KG1 (cell line): ENCODE measurements around the gene FERMT1.
"Not testable (repeated sequence)": the region's sequence is repeated elsewhere in the genome, so short reads cannot be mapped to it uniquely, and the experiment has no call there.

Source experiments
- DNase-seq: peaks from one replicate; lab custom pipeline; 2025; lab: John Stamatoyannopoulos, UW

FERMT1 gene

DNA sequence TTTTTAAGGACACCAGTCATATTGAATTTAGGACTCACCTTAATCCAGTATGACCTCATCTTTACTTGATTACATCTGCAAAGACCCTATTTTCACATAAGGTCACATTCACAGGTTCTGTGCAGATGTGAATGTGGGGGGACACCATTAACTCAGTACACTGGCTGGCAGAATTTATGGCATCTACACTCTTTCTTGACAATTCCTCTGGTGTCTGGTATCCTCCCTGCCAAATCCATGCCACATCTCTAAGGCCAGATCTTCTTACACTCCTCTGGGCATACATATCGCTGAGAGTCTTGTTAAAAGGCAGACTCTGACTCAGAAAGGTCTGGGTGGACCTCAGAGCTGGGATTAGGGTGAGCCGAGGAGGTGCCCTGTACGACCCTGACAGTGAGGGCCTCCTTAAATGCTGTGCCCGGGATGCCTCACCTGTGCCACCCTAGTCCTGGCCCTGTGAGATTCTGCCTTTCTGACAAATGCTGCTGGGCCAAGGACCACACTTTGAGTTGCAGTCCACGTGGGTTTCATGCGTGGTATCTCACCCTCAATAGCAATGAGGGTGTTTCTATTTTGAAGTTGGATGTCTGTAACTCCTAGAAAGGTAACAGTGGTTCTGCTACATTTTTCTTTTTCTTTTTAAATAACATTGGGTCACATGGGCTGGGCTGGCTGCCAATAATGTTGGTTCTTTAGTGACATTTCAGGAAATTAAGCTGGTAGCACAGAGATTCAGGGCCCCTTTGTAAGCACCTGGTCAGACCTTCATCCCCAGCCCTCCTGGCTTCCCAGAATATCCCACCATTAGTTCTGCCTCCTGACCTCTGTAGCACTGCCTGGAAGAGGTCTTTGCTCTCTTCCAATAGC lies 51.8 kb downstream of the FERMT1 start:
- DNase-seq: no peak

DNA sequence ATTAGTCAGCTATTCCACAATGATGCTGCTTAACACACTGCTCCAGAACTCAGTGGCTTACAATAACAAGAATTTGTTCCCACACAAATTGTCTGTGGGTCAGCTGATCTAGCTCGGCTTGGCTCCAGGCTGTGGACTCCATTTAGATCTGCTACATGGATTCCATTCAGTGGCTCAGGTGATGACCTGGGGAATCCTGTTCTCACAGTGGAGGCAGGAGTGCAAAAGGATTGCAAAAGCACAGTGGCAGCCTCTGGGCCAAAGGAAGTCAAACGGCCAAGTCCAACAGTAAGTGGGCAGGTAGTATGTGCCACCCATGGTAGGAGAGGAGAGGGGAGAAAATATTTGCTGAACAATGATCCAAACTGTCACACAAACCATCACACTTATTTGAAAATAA lies 53.2 kb downstream of the FERMT1 start:
- DNase-seq: no peak

DNA sequence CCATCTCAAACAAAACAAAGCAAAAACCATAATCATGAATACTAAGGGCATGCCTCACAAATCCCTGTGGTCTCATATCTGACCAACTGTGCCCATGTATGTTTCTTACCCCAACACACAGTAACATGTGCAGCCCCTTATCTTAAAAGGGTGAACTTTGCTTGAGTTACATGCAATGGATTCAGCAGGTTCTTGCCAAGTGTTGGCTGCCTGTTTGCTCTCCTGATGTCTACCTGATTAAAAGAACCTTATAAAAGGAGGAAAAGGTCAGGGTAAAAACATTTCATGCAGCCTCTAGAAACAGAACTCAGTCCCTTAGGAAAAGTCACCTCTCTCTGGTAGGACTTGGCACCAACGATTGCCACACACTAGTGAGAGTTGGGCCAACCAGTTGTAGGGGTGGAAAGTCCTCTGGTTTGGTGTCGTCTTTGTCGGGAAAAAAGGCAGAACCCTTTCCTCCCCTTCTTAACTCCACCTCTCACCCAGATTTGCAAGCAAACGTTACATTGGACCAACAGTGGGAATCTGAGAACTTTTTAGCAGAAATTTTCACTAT lies 55.0 kb downstream of the FERMT1 start:
- DNase-seq: no peak

DNA sequence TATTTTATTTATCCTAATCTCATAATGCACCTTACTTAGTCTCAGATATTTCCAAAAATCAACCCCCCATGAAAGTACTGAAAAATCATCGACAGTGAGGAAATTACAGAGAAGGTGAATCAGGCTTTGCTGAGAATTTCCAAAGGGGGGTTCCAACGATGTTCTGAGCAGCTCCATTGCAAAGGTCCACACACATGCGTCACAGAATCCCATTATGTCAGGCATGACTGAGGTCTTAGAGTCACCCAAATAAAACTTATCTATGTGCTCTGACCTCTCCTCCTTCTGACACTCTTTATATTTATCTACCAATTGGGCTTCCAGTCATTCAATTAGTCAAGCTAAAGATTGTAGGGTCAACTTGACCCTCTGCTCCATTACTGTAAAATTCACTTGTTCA lies 56.2 kb downstream of the FERMT1 start:
- DNase-seq: no peak

DNA sequence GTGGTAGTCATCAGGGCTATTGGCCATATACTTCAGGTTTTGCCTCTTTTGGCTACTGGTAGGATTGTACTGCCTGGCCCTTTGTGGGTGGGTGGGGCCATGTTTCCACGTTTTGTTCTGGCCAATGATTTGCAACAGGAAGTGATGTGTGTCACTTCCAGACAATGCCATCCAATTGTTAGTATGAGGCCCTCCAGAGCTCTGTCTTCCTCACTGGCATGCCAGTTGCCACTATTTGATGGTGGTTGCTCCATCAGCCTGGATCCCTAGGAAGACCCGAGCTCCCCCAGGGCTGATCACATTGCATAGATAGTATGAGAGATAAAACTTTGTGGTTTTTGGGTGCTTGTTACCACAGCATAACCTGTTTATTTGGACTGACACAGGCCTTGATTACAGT lies 61.3 kb downstream of the FERMT1 start:
- DNase-seq: no peak

DNA sequence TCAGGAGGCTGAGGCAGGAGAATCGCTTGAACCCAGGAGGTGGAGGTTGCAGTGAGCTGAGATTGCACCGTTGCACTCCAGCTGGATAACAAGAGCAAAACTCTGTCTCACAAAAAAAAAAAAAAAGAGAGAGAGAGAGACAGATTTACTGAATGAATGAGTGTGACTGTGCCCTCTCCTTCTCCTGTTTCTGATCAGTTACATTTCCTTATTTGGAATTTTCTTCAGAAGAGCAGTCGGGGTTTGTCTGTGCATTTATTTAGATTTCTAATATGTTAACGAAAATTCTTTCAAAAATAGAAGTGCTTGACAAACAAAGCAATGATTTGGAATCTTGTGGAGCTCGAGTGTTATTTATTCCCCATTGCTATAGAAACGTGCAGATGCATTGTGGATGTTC lies 62.6 kb downstream of the FERMT1 start:
- DNase-seq: no peak

DNA sequence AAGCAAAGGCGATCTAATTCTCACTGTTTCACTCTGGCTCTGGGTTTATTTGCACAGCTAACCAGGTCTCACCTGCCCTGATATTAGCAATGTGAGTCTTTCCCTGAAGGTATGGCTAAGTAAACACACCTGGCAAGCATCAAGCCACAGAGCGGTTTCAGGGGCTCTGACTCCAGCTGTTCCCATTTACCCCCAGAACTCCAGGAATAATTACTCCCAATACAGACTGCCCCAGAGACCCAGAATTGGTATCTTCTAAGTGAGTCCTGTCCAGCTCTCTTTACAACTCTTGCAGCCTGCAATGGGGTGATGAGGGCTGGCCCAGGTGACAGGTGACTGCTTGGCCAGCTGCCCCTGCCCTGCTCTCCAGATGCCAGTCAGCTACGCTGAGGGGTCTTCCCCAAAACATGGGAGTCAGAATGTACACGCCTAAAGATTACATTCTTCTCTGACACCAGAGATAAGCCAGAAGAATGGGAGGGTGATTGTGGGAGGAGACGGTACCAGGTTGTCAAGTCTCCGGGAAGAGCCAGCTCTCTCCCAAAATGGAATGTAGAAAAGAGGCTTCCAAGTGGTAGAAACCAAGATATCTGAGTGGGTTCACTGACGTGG lies 64.0 kb downstream of the FERMT1 start:
- no peak for DNase-seq

DNA sequence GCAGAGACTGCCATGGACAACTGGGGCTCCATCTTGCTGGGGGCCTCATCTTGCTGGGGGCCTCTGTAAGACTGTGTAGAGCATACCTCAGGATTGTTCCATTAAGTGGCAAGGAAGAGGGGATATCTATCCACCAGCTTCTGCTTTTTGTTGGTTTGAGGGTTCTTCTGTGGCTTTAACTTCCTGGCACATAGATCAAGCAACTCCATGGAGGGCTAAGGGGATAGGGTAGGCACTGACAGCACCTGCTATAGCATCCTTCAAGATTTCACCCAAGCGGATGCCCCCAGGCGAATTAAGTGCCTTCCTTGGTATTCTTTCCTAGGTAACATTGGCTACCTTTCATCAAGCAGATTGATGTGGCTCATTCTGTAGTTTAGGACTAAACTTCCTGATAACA lies 65.1 kb downstream of the FERMT1 start:
- no peak for DNase-seq

DNA sequence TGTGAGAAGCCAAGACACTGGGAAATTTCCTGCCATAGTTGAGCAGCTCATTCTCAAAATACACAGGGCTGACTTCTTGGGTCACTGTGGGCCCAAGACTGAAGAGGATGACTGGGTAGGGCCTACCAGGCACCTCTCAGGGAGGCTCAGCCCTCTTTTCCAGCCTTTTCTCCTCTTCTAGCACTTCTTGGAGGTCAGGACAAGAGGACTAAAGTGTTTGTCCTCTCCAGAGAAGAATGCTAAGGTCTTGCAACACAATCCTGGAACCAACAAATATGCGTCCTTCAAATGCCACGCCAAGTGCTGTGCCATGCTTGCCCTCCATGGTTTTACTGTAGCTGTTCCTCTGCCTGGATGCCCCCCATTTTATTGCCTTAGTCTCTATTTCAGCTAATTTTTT lies 65.7 kb downstream of the FERMT1 start:
- DNase-seq: no peak

DNA sequence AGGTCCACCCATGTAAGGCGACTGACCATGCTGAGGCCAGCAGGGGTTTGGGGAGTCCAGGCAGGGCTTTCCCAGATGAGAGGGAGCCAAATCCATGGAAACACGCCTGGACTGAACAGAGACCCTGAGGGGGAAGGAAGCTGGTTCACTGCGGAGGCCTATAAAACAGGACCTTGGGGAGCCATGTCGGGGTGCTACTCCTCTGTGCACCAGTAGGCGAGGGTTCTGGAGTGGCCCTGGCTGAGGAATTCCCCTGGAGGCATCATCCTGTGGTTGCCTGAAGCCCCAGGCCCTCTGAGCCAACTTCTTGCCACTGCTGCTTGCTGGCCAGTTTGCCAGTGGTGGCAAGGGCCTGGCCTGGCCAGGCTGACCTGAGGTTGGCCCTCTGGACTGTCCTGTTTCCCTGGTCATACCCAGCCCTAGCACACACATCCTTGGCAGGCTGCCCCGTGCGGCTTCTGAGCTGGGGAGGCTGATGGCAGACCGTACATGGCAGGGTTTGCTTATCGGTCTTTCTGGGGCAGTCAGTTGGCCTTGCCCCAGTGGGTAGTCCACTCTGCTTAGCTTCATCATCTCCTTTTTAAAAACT lies 66.8 kb downstream of the FERMT1 start:
- no peak for DNase-seq

DNA sequence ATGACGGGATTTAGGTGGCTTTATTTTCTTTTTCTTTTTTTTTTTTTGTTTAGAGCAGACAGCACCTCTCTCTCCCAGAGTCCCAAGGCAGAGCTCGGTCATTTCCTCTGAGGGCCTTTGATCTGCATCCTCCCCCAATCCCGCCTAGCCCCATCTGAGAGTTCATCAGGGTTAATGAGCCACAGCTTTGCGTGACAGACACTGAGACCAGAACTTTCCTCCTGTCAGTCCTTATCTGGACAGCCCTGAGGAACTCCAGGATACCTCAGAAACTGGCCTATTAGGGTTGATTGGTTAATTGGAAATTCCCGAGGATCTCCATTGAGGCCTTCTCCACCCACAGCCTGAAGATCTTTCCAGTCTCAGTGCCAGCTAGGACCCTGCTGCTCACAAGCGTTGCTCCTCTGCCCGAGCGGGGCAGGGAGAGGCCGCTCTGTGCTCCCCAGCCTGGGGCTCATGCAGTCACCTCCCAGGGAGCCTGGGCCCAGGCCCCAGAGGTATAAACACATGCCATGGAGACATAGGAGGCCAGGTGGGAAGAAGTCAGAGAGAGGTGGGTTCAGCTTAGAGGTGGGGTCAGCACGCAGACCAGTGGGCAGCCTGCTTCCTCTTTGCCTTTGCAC lies 67.6 kb downstream of the FERMT1 start:
- no peak for DNase-seq

DNA sequence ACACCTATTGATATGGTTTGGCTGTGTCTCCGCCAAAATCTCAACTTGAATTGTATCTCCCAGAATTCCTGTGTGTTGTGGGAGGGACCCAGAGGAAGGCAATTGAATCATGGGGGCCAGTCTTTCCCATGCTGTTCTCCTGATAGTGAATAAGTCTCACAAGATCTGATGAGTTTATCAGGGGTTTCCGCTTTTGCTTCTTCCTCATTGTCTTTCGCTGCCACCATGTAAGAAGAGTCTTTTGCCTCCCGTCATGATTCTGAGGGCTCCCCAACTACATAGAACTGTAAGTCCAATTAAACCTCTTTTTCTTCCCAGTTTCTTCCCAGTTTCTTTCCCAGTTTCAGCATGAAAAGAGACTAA lies 68.2 kb downstream of the FERMT1 start:
- DNase-seq: not testable (repeated sequence)

DNA sequence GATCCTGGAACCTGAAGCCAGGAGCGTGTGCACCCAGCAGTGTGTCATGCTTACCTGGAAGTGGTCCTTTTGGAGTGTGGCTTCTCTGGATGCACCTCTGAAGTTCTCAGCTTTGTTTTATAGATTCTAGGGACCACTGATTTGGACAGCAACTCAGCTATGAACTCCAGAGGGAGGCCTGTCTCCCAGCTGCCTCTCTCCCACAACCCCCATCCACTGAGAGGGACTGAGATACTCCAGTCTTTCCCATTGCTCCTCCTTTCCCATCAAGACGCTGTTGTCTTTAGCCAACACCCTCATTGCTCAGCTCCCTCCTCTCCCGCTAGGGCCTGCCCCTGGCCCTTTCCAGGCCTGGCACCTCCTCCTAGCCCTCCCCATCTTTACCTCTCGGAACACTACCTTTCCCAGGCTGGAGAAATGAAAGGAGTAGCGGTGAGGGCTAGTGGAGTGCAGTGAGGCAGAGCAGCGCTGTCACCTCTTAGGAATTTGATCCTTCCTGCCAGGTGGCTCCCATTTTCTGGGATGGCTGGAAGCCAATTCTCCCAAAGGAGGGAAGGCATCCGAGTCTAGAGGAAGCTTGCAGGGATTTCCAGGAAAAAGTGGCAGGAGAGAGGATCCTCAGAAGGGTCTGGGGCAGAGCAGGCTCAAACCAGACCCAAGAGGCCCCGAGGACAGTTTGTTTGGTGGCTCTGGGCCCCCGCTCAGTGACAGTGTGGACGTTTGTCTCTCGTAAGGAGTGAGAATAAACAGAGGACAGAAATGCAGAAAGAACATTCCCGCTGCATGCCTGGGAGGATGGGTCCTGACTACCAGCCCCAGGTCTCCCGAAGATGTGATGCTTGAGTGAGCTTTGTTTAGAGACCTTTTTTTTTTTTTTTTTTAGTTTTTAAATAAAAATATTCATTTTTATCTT lies 68.8 kb downstream of the FERMT1 start, which contains the start of gene LRRN4:
Gene LRRN4 (minus strand): TSS at position 285 of the 913 bp plus-strand sequence. CDS start 1,261 bp downstream, outside the sequence.
- no peak for DNase-seq

DNA sequence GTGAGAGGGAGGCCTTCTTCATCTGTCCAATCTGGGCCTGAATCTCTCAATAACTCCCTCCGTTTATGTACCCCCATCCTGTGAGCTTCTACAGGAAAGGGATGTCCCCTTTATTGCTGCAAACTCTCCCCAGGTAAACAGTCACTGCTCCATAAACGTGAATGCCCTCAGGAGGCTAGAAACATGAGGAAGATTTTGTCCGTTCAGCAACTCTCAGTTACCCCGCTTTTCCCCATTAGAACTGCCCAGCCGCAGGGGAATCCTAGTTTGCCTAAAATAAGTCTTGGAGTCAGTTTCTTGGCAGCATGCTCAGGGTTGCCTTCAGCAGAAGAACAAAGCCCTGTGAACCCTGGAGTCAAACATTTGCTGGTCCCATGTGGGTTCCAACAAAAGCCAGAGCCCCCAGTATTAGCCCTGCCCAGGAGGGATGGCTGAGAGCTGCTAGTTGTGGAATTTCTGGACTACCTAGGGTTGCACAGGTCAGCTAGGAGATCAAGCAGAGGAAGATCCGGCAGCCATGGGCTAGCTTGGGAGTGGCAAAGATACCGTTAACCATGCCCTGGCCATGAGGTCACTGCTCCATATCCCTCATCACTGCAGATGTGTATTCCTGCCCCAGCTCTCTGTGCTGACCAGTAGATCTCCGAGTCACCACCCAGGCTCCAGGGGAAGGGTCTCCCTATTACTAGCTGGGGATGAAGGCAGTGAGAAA lies 69.6 kb downstream of the FERMT1 start:
- no peak for DNase-seq

DNA sequence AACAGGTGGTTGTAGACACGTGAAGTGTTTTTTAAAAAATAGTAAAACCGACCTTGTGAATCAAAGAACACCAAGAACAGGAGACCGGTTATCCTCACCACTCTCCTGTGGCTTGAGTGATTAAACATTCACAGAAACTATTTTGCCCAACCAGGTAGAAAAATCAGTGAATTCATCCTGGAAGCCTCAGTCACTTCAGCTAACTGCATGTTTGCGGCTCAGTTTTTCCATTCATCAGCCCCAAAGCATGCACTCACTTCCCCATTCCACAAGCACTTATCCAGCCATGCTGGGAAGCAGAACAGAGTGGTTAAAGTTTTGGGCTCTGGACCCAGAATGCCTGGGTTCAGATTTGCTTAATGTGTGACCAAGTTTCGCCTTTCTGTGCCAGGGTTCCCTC lies 71.3 kb downstream of the FERMT1 start:
- no peak for DNase-seq

DNA sequence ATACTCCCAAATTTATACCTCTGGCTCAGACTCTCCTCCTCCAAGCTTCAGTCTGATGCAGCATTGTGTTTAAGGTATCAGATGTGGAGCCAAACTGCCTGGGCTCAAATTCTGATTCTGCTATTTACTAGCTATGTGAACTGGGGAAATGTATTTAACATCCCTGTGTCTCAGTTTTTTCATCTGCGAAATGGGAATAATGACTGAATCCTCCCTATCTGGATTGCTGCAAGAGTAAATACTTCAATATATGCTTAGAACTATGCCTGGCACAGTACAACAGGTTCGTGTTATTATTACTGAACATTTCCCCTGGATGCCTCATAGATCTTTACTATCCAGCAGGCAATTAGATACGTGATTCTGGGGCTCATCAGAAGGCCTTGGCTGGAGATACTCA lies 74.4 kb downstream of the FERMT1 start:
- no peak for DNase-seq

DNA sequence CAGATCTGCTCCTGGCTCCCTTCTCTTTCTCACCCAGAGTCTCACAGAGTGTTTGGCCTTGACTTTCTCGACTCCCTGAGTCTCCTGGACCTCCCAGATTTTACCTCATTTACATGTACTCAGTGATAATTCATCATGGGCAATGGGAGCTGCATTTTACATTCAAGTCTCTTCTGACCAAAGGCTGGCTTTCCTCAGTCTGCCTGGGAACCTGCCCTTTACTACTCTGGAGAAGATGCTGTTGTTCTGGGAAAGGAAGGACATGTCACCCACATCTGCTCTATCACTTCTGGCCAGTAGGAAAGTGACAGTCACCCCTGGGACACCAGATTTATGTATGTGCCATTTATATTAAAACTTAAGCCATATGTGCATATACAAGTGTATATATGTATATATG lies 76.4 kb downstream of the FERMT1 start:
- no peak for DNase-seq

DNA sequence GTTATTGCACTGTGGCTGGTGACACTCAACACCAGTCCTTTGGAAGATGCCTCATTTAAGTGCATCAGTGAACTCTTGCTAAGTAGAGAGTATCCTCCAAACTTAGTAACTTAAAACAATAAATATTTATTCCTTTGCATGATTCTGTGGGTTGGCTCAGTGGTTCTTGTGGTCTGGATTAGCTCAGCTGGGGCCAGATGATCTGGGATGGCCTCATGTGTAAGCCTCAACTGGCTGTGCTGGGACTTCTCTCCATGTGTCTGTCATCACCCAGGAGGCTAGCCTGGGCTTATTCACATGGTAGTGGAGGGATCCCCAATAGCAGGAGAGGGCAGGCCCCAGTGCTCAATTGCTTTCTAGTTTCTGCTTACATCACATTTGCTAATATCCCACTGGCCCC lies 77.3 kb downstream of the FERMT1 start:
- DNase-seq: no peak

DNA sequence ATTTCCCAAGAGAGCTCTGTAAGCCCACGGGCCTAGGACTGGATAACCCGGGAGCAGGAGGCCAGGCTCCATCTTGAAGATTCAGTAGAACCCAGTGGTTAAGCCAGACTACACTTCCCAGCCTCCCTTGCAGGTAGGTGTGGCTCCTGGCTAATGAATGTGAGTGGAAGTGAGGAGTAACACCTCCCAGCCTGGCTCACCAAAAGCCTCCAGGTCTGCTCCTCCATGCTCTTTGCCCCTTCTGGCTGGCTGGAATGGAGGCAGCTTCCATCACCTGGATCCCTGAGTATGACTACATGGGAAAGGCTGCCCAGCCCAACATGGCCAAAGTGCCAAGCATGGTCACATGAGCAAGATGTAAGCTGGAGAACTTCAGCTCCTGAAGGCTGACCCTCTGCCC lies 78.7 kb downstream of the FERMT1 start:
- DNase-seq: no peak

DNA sequence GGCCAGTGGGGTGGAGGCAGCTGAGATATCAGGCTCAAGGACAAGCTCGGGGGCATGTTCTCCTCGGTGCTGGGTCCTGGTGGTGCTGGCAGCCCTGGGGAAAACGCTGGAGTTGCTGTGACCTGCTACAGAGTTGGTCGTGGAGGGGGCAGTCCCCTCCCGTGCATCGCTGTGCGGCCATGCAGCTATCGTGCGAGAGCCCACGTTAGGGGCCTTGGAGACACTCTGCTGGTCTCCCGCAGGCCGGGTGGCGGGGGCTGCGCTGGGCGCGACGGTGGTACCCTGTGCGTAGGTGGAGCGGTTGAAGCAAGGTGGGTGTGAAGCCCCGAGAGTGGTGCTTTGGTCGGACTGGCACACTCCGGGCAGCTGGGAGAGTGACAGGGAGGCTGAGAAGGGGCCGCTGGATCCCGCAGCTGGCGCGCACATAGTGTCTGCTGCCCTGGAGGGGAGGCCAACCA lies 81.0 kb downstream of the FERMT1 start:
- no peak for DNase-seq
